SK-N-SH (cell line): ENCODE results near the gene SLC1A2. TPM values are rescaled to one million over a fixed set of nuclear protein-coding genes. Genes with fewer than 3 reads are reported as not detected.

Experiments used
- CTCF ChIA-PET: fragments of 300-600, 350-600 bp; formaldehyde crosslinking; extraction: SDS; loops from one replicate; lab custom pipeline; 2021; lab: Yijun Ruan, JAX
- POLR2A ChIA-PET: fragments of 350-600 bp; sonication (Branson Sonifier 250); formaldehyde crosslinking; extraction: SDS; loops from one replicate; lab custom pipeline; 2020; ENCODE audit warnings: antibody characterized with exemption, inconsistent platforms; lab: Yijun Ruan, JAX
- DNase-seq: peaks from one replicate; pipeline ENCODE4 v3.0.0; 2012
- H2AFZ ChIP-seq: fragments of 200-600 bp; sonication (generic); 2 replicates; pipeline ENCODE4 v1.8.1; 2016; ENCODE audit warnings: antibody characterized with exemption, mild to moderate bottlenecking, low read depth
- H3F3A ChIP-seq: fragments of 200-600 bp; sonication (generic); replicated peaks from 2 replicates; pipeline ENCODE3; 2016; ENCODE audit warnings: antibody characterized with exemption, mild to moderate bottlenecking; ENCODE audit not compliant: insufficient read depth
- H3K27ac ChIP-seq, 2 experiments: fragments of 200-500 bp in 1 of 2; fragments of 200-600 bp in 1 of 2; sonication (Bioruptor generic) in 1 of 2; sonication (generic), shearing (Covaris generic) in 1 of 2; 2 replicates each; pipeline versions ENCODE4 v1.5.1 to v1.6.1; 2014 to 2016; ENCODE audit warnings: low read depth in 2 of 2, inconsistent platforms in 1 of 2, low read length in 1 of 2, mild to moderate bottlenecking in 1 of 2, mixed read lengths in 1 of 2
- H3K27me3 ChIP-seq: fragments of 200-600 bp; sonication (generic), shearing (Covaris generic); 2 replicates; pipeline ENCODE4 v1.6.1; 2016; ENCODE audit warnings: mixed run types; ENCODE audit not compliant: insufficient read depth
- H3K36me3 ChIP-seq, 2 experiments: fragments of 200-500 bp in 1 of 2; fragments of 200-600 bp in 1 of 2; sonication (Bioruptor generic) in 1 of 2; sonication (generic) in 1 of 2; replicated peaks in 1 of 2; 2 replicates each; pipeline versions ENCODE3 to v1.5.1; 2014 to 2016; ENCODE audit warnings: low read length in 1 of 2, mild to moderate bottlenecking in 1 of 2; ENCODE audit not compliant: insufficient read depth in 2 of 2, control insufficient read depth in 1 of 2
- H3K4me1 ChIP-seq, 2 experiments: fragments of 200-500 bp in 1 of 2; fragments of 200-600 bp in 1 of 2; sonication (Bioruptor generic) in 1 of 2; sonication (generic), shearing (Covaris generic) in 1 of 2; 2 replicates each; pipeline versions ENCODE4 v1.5.1 to v1.6.1; 2014 to 2016; ENCODE audit warnings: low read depth in 1 of 2, low read length in 1 of 2, mixed run types in 1 of 2; ENCODE audit not compliant: insufficient read depth in 2 of 2, control insufficient read depth in 1 of 2
- H3K4me2 ChIP-seq: fragments of 200-600 bp; sonication (generic), shearing (Covaris generic); 2 replicates; pipeline ENCODE4 v1.6.1; 2017; ENCODE audit warnings: mixed run types
- H3K4me3 ChIP-seq, 2 experiments: fragments of 200-500 bp in 1 of 2; fragments of 200-600 bp in 1 of 2; sonication (Bioruptor generic) in 1 of 2; sonication (generic), shearing (Covaris generic) in 1 of 2; 2 replicates each; pipeline versions ENCODE4 v1.5.1 to v1.8.1; 2014 to 2016; ENCODE audit warnings: low read depth in 2 of 2, inconsistent platforms in 1 of 2, low read length in 1 of 2, mild to moderate bottlenecking in 1 of 2, mixed read lengths in 1 of 2, moderate library complexity in 1 of 2
- H3K79me2 ChIP-seq: fragments of 200-600 bp; sonication (generic); 2 replicates; pipeline ENCODE4 v1.8.1; 2017; ENCODE audit warnings: mild to moderate bottlenecking; ENCODE audit not compliant: insufficient read depth
- H3K9ac ChIP-seq: fragments of 200-600 bp; sonication (generic); 2 replicates; pipeline ENCODE4 v1.6.1; 2017; ENCODE audit warnings: mixed run types
- H3K9me2 ChIP-seq: fragments of 200-600 bp; sonication (generic); 2 replicates; pipeline ENCODE4 v1.6.1; 2017; ENCODE audit warnings: mixed run types
- H3K9me3 ChIP-seq: fragments of 200-600 bp; sonication (generic); 2 replicates; pipeline ENCODE4 v1.6.1; 2017; ENCODE audit warnings: mixed run types, mild to moderate bottlenecking, moderate library complexity
- H4K20me1 ChIP-seq: fragments of 200-600 bp; sonication (generic); 2 replicates; pipeline ENCODE4 v1.6.1; 2017; ENCODE audit warnings: mild to moderate bottlenecking, mixed run types; ENCODE audit not compliant: insufficient read depth
- ELF1 ChIP-seq: IDR thresholded peaks from 2 replicates; pipeline ENCODE4 v1.4.0; 2012
- EP300 ChIP-seq, 2 experiments: IDR thresholded peaks; 2 replicates each; pipeline versions ENCODE4 v1.4.0 to v1.6.1; 2012; ENCODE audit warnings: borderline replicate concordance in 1 of 2, low read depth in 1 of 2, low read length in 1 of 2
- GABPA ChIP-seq: IDR thresholded peaks from 2 replicates; pipeline ENCODE4 v1.4.0; 2012; ENCODE audit warnings: low read depth, mild to moderate bottlenecking
- NFIC ChIP-seq: IDR thresholded peaks from 2 replicates; pipeline ENCODE4 v1.4.0; 2012; ENCODE audit warnings: borderline replicate concordance
- NRF1 ChIP-seq: IDR thresholded peaks from 2 replicates; pipeline ENCODE4 v1.6.1; 2012; ENCODE audit warnings: low read depth, mild to moderate bottlenecking, low read length
- POLR2AphosphoS5 ChIP-seq: IDR thresholded peaks from 2 replicates; pipeline ENCODE4 v1.6.1; 2012; ENCODE audit warnings: low read depth, low read length
- SMC3 ChIP-seq: IDR thresholded peaks from 2 replicates; pipeline ENCODE4 v1.6.1; 2012; ENCODE audit warnings: low read depth, low read length, improper control_type of control experiment
- TCF12 ChIP-seq: IDR thresholded peaks from 2 replicates; pipeline ENCODE4 v1.4.0; 2012
- WGBS: methylation state at CpG from one replicate; pipeline ENCODE4 v1.1.6; 2017; ENCODE audit warnings: low lambda C conversion rate; 5-methylcytosine and 5-hydroxymethylcytosine counted together
- polyA plus RNA-seq, 3 experiments: library from polyadenylated mRNA; depleted of rRNA; stranded (reverse); fragments of >200 nt; gene quantifications; 2 replicates each; pipeline ENCODE4 v1.2.3, GENCODE V29; 2012
- TF ChIP-seq, protein P1 (sequence below): fragments of 200-600 bp; sonication (generic); IDR thresholded peaks from 2 replicates; pipeline ENCODE4 v1.6.1; 2017; ENCODE audit warnings: antibody characterized with exemption, mild to moderate bottlenecking, moderate library complexity
- TF ChIP-seq, protein P2 (sequence below): IDR thresholded peaks from 2 replicates; pipeline ENCODE4; 2012

Gene SLC1A2
- polyA plus RNA-seq, 1 of the 3 experiments (the other 2 are of a cell fraction), result under 0.01 TPM

DNA sequence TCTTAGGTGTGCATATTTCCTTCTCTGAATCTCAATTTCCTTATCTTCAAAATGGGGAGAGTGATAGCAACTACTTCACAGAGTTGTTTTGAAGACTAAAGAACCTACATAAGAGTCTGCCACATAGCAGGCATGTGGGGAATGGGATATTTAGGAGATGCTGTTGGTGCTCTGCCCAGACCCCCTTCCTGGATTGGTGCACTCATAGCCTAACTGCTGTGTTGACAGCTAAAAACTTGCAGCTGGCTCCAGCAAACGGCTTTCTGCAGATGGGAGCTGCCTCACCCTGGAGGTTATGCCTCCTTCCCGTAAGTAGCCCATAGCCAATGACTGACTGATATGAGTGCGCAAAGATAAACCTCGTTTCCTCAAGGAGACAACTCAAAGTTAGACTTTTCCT lies 174.3 kb downstream of the SLC1A2 start:
- WGBS, result 81% methylated on average over 4 of the region's 4 CpGs
- peaks cover 6% of the 10 kb centered on the region for H3F3A ChIP-seq
- no peak overlapping the region for H3K4me3 ChIP-seq
- no peaks in the 10 kb centered on the region for H3K27me3 ChIP-seq
- H3K9me2 ChIP-seq, result no peaks in the 10 kb centered on the region
- no peaks in the 10 kb centered on the region; a peak in 1 of 4 replicates for H3K4me1 ChIP-seq
- H3K9ac ChIP-seq, result no peak overlapping the region
- no peaks in the 10 kb centered on the region for H3K79me2 ChIP-seq
- TF ChIP-seq EP300 (IDR thresholded peaks at IDR 0.05; ENCODE audit: borderline replicate concordance in 1 of 2, low read depth in 1 of 2, low read length in 1 of 2), result no peak
- no peak for TF ChIP-seq POLR2AphosphoS5
- TF ChIP-seq ELF1, result no peak
- TF ChIP-seq, protein P1, sequence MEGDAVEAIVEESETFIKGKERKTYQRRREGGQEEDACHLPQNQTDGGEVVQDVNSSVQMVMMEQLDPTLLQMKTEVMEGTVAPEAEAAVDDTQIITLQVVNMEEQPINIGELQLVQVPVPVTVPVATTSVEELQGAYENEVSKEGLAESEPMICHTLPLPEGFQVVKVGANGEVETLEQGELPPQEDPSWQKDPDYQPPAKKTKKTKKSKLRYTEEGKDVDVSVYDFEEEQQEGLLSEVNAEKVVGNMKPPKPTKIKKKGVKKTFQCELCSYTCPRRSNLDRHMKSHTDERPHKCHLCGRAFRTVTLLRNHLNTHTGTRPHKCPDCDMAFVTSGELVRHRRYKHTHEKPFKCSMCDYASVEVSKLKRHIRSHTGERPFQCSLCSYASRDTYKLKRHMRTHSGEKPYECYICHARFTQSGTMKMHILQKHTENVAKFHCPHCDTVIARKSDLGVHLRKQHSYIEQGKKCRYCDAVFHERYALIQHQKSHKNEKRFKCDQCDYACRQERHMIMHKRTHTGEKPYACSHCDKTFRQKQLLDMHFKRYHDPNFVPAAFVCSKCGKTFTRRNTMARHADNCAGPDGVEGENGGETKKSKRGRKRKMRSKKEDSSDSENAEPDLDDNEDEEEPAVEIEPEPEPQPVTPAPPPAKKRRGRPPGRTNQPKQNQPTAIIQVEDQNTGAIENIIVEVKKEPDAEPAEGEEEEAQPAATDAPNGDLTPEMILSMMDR, result no peak
- no peak for TF ChIP-seq SMC3
- TF ChIP-seq, all 33 proteins: peak for 0
- Histone ChIP-seq H3K27ac (no peak overlapping the region), H2AFZ (no peak overlapping the region), H3K9me3 (no peaks in the 10 kb centered on the region), H3K36me3 (no peaks in the 10 kb centered on the region), H4K20me1 (no peaks in the 10 kb centered on the region), H3K4me2 (no peak overlapping the region)
- no peak for DNase-seq
- ChIA-PET CTCF (interaction anchor here (2.9 kb wide), 1 partner anchor 13 kb away, joined by 9 read pairs; no protein-coding TSS in a partner anchor), POLR2A (no interaction called here)

DNA sequence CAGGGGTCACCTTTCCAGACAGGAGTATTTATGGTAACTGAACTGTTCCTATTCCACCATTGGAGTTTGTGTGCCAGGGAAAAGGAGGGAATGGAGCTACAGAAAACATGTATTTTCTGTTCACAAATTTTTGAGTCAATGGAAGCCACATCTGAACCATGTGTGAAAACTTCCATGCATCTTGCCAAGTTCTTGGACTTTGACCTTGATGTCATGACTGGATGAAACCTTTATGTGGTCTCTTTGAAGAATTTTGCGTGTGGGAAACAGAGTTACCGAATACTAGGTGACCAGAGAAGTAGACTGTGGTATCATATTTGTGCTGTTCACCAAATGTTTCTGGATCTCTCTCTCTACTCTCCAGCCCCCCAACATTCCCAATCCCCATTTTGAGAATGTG lies 175.6 kb downstream of the SLC1A2 start:
- no peaks in the 10 kb centered on the region for H3K79me2 ChIP-seq
- H3K9me3 ChIP-seq, result no peaks in the 10 kb centered on the region
- H4K20me1 ChIP-seq, result no peaks in the 10 kb centered on the region
- WGBS, result 79% methylated on average over 2 of the region's 2 CpGs
- no peaks in the 10 kb centered on the region for H3K27me3 ChIP-seq
- peaks cover 6% of the 10 kb centered on the region for H3F3A ChIP-seq
- no peaks in the 10 kb centered on the region for H3K36me3 ChIP-seq
- H3K4me1 ChIP-seq, result no peaks in the 10 kb centered on the region; a peak in 1 of 4 replicates
- H3K4me3 ChIP-seq, result no peak overlapping the region
- TF ChIP-seq NFIC (no peak), NRF1 (no peak), GABPA (no peak), EP300 (IDR thresholded peaks at IDR 0.05; ENCODE audit: borderline replicate concordance in 1 of 2, low read depth in 1 of 2, low read length in 1 of 2) (no peak), TCF12 (no peak)
- TF ChIP-seq, protein P2, sequence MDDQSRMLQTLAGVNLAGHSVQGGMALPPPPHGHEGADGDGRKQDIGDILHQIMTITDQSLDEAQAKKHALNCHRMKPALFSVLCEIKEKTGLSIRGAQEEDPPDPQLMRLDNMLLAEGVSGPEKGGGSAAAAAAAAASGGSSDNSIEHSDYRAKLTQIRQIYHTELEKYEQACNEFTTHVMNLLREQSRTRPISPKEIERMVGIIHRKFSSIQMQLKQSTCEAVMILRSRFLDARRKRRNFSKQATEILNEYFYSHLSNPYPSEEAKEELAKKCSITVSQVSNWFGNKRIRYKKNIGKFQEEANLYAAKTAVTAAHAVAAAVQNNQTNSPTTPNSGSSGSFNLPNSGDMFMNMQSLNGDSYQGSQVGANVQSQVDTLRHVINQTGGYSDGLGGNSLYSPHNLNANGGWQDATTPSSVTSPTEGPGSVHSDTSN, result no peak
- no peak for DNase-seq
- H3K9ac ChIP-seq, result no peak overlapping the region
- no peak overlapping the region for H2AFZ ChIP-seq
- H3K4me2 ChIP-seq, result no peak overlapping the region
- no peak overlapping the region for H3K27ac ChIP-seq
- POLR2A ChIA-PET, result no interaction called here
- H3K9me2 ChIP-seq, result no peaks in the 10 kb centered on the region
- CTCF ChIA-PET, result interaction anchor here (1.0 to 2.9 kb wide), 2 partner anchors 8 to 15 kb away, joined by 4 to 9 read pairs; no protein-coding TSS in a partner anchor
